Measurements from ENCODE around the gene DSN1.

DNA sequence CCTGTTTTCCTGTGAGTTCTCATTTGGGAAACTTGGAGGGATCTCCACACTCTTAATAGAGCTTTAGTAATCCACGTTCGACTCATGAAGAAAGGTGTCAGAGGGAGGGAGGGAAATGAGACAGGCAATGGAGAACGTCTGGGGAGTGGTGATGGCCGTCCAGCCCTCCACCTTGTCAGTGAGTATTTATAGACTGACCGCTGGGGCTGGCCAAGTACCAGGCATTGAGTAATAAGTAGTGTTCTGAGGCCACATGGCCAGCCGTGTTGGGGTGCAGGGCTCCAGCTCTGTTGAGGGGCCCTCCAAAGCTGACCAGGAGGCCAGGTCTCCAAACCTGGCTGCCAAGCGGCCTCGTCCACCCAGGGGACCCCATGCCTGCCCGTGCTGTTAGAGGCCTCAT, 11.3 kb upstream of the DSN1 start:
- TF ChIP-seq, protein P1, sequence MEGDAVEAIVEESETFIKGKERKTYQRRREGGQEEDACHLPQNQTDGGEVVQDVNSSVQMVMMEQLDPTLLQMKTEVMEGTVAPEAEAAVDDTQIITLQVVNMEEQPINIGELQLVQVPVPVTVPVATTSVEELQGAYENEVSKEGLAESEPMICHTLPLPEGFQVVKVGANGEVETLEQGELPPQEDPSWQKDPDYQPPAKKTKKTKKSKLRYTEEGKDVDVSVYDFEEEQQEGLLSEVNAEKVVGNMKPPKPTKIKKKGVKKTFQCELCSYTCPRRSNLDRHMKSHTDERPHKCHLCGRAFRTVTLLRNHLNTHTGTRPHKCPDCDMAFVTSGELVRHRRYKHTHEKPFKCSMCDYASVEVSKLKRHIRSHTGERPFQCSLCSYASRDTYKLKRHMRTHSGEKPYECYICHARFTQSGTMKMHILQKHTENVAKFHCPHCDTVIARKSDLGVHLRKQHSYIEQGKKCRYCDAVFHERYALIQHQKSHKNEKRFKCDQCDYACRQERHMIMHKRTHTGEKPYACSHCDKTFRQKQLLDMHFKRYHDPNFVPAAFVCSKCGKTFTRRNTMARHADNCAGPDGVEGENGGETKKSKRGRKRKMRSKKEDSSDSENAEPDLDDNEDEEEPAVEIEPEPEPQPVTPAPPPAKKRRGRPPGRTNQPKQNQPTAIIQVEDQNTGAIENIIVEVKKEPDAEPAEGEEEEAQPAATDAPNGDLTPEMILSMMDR (conservative IDR thresholded peaks at IDR 0.05; ENCODE audit: low read depth, low read length) = no peak
- TF ChIP-seq EZH2 (IDR thresholded peaks at IDR 0.05; ENCODE audit: borderline replicate concordance, low read depth, low read length, poor library complexity, severe bottlenecking) = no peak

All from A673 (cell line).